Measurements from ENCODE around the gene PRKCB.

The PRKCB gene

GRCh38 chr16:24156777-24157176 is 321.0 kb downstream of the PRKCB start:
- H3K36me3 ChIP-seq = no peaks in the 10 kb centered on the region
- no peak for TF ChIP-seq Cebpa-rat (IDR thresholded peaks at IDR 0.05)
- no peaks in the 10 kb centered on the region for H4K20me1 ChIP-seq
- no peak overlapping the region for H3K4me3 ChIP-seq
- no peak overlapping the region for H3K4me2 ChIP-seq
- peaks cover 24% of the 10 kb centered on the region for H3K4me1 ChIP-seq
- H3K9ac ChIP-seq = no peak overlapping the region
- no peaks in the 10 kb centered on the region for H3K9me3 ChIP-seq
- H3K27ac ChIP-seq = no peak overlapping the region
- no peaks in the 10 kb centered on the region for H3K27me3 ChIP-seq

- no peak overlapping the region for H3K4me3 ChIP-seq
- H3K4me2 ChIP-seq = no peak overlapping the region
- no peaks in the 10 kb centered on the region for H3K27me3 ChIP-seq
- H3K9me3 ChIP-seq = no peaks in the 10 kb centered on the region
- H4K20me1 ChIP-seq = no peaks in the 10 kb centered on the region
- peaks cover 29% of the 10 kb centered on the region for H3K4me1 ChIP-seq
- TF ChIP-seq Cebpa-rat (IDR thresholded peaks at IDR 0.05) = no peak
- no peak overlapping the region for H3K9ac ChIP-seq
- H3K36me3 ChIP-seq = no peaks in the 10 kb centered on the region
- H3K27ac ChIP-seq = no peak overlapping the region
Observed at GRCh38 chr16:24163935-24164334, 328.2 kb downstream of the PRKCB start.

- Histone ChIP-seq H4K20me1 (no peaks in the 10 kb centered on the region), H3K9ac (no peak overlapping the region), H3K27ac (no peak overlapping the region), H3K9me3 (no peaks in the 10 kb centered on the region), H3K4me1 (peaks cover 29% of the 10 kb centered on the region), H3K4me3 (no peak overlapping the region), H3K4me2 (no peak overlapping the region), H3K27me3 (no peaks in the 10 kb centered on the region), H3K36me3 (no peaks in the 10 kb centered on the region)
- no peak for TF ChIP-seq Cebpa-rat (IDR thresholded peaks at IDR 0.05)
Observed at GRCh38 chr16:24164416-24164815, 328.6 kb downstream of the PRKCB start.

- Histone ChIP-seq H3K4me2 (no peak overlapping the region), H4K20me1 (no peaks in the 10 kb centered on the region), H3K9me3 (no peaks in the 10 kb centered on the region), H3K27me3 (no peaks in the 10 kb centered on the region), H3K9ac (no peak overlapping the region), H3K4me3 (no peak overlapping the region), H3K27ac (no peak overlapping the region), H3K36me3 (no peaks in the 10 kb centered on the region), H3K4me1 (peaks cover 35% of the 10 kb centered on the region)
- no peak for TF ChIP-seq Cebpa-rat (IDR thresholded peaks at IDR 0.05)
Observed at GRCh38 chr16:24165273-24165672, 329.5 kb downstream of the PRKCB start.

GRCh38 chr16:24166661-24167528 is 331.1 kb downstream of the PRKCB start:
- TF ChIP-seq Cebpa-rat (IDR thresholded peaks at IDR 0.05) = no peak
- Histone ChIP-seq H3K9ac (no peak overlapping the region), H3K9me3 (no peaks in the 10 kb centered on the region), H3K4me1 (peaks cover 37% of the 10 kb centered on the region), H3K27me3 (no peaks in the 10 kb centered on the region), H3K4me3 (no peak overlapping the region), H3K4me2 (peak overlapping the region; percentile 39), H3K27ac (no peak overlapping the region), H3K36me3 (no peaks in the 10 kb centered on the region), H4K20me1 (no peaks in the 10 kb centered on the region)

- Histone ChIP-seq H3K9ac (no peak overlapping the region), H3K27ac (no peak overlapping the region)
Observed at GRCh38 chr16:24168856-24169255, 333.1 kb downstream of the PRKCB start.

GRCh38 chr16:24170407-24170806 is 334.6 kb downstream of the PRKCB start:
- Histone ChIP-seq H3K4me1 (peaks cover 31% of the 10 kb centered on the region), H3K9ac (no peak overlapping the region), H3K4me2 (no peak overlapping the region), H3K36me3 (no peaks in the 10 kb centered on the region), H3K4me3 (no peak overlapping the region), H3K27ac (no peak overlapping the region), H4K20me1 (no peaks in the 10 kb centered on the region), H3K27me3 (no peaks in the 10 kb centered on the region), H3K9me3 (no peaks in the 10 kb centered on the region)
- no peak for TF ChIP-seq Cebpa-rat (IDR thresholded peaks at IDR 0.05)

More at GRCh38 chr16:24168856-24169255, 333.1 kb downstream of the PRKCB start:
- no peak overlapping the region for H3K4me3 ChIP-seq
- no peaks in the 10 kb centered on the region for H3K27me3 ChIP-seq
- H3K4me2 ChIP-seq = no peak overlapping the region
- TF ChIP-seq Cebpa-rat (IDR thresholded peaks at IDR 0.05) = no peak
- no peaks in the 10 kb centered on the region for H3K36me3 ChIP-seq
- no peaks in the 10 kb centered on the region for H3K9me3 ChIP-seq
- H3K4me1 ChIP-seq = peaks cover 31% of the 10 kb centered on the region
- no peaks in the 10 kb centered on the region for H4K20me1 ChIP-seq

- Histone ChIP-seq H3K27me3 (no peaks in the 10 kb centered on the region), H3K4me2 (no peak overlapping the region), H3K9ac (no peak overlapping the region), H3K36me3 (no peaks in the 10 kb centered on the region), H3K4me3 (no peak overlapping the region), H3K9me3 (no peaks in the 10 kb centered on the region), H4K20me1 (no peaks in the 10 kb centered on the region), H3K27ac (no peak overlapping the region), H3K4me1 (peaks cover 15% of the 10 kb centered on the region; the same call in 1 of the 2 replicates)
- TF ChIP-seq Cebpa-rat (IDR thresholded peaks at IDR 0.05) = no peak
Observed at GRCh38 chr16:24174504-24174903, 338.7 kb downstream of the PRKCB start.

GRCh38 chr16:24174957-24175356 is 339.2 kb downstream of the PRKCB start:
- Histone ChIP-seq H3K4me3 (no peak overlapping the region), H3K27me3 (no peaks in the 10 kb centered on the region), H3K27ac (no peak overlapping the region), H3K4me1 (peaks cover 13% of the 10 kb centered on the region; the same call in 1 of the 2 replicates), H4K20me1 (no peaks in the 10 kb centered on the region), H3K9me3 (no peaks in the 10 kb centered on the region), H3K9ac (no peak overlapping the region), H3K4me2 (no peak overlapping the region), H3K36me3 (no peaks in the 10 kb centered on the region)
- TF ChIP-seq Cebpa-rat (IDR thresholded peaks at IDR 0.05) = no peak

- Histone ChIP-seq H3K27me3 (no peaks in the 10 kb centered on the region), H3K4me3 (no peak overlapping the region), H3K9me3 (no peaks in the 10 kb centered on the region), H3K4me1 (no peaks in the 10 kb centered on the region), H4K20me1 (no peaks in the 10 kb centered on the region), H3K27ac (no peak overlapping the region), H3K36me3 (no peaks in the 10 kb centered on the region), H3K9ac (no peak overlapping the region), H3K4me2 (no peak overlapping the region)
- no peak for TF ChIP-seq Cebpa-rat (IDR thresholded peaks at IDR 0.05)
Observed at GRCh38 chr16:24178496-24178895, 342.7 kb downstream of the PRKCB start.

Data from BLaER1 (cell line).